Iris pigment epithelial cell (primary cell): Measurements from ENCODE around the gene SCARF1.

Experiments used
- DNase-seq: peaks from one replicate; pipeline ENCODE4 v3.0.0-alpha.2; 2011; ENCODE audit warnings: low read depth

The SCARF1 gene

GRCh38 chr17:1628856-1629503 lies 16.6 kb downstream of the SCARF1 start:
- DNase-seq = peak; percentile 95

DNA sequence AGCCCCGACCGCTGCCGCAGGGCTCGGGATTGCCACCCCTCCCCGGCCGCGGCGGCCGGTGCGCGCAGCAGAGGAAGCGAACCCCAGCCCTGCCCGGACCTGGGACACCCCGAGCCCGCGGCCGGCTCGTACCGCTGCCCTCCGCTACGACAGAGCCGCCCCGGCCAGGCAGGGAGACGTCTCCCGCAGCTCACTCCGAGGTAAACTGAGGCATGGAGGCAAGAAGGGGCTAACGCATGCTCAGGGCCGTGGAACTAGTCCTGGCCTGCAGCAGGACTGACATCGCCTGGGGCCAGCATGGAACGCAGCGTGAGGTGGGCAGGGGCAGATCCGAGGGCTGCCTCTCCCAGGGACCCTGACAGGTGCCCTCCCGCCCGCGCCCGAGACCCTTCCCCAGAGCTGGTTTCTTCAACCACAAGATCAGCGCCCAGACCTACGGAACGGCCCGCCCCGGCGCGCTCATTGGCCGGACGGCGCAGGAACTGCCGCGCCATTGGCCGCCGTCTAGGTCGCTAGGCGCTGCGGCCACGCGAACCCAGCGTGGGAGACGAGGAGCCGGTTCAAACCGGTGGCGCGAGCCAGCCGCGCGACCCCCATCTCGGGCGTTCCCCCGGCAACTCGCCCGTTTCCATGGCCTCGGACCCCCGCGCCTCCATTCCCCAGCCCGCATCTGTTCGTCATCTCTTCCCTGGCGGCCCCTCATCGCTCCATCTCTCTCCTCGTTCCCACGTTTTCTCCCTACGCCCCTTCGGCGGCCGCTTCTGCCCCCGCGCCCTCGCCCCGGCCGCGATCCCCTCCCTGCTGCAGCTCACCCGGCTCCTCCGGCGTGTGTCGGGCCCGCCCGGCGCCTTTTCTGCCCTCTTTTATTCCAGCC lies 17.3 kb downstream of the SCARF1 start, which contains the start of gene SLC43A2:
Gene SLC43A2 (minus strand): TSS at position 853 of the 874 bp plus-strand sequence. CDS start 960 bp downstream, outside the sequence.
- DNase-seq = peak; percentile 84

DNA sequence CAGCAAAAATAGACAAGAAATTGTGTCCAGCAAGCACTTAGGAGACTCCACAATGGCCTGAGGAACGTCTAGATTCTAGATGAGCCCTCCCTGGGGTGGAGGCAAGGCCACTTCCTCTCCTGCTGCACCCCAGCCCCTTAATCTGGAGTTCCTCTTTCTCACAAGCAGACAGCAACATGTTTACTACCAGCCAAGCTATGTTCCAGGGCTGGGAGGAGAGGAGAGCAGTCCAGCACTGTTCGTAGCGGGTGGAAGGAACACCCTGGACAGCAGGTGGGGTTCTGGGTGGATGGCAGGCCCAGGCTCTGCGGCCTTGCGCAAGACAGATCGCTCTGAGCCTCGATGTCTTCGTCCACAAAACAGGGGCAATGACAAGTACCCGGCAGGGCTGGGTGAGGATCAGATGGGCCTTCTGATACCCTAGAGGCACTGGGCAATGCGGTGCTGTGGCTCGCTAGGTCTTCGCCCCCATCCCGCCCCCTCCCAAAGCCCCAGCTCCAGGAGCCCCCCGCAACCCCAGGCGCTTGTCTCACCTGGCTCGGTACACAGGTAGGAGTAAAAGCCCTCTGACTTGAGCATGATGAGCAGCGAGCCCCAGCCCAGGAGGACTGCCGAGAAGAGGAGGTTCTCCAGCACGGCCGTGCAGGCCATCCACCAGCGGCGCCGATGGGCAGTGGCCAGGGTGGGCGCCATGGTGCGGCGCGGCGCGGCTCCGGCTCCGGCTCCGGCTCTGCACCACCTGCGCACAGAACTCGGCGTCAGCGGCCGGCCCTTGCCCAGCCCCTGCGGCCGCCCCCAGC lies 18.1 kb downstream of the SCARF1 start:
- DNase-seq = no peak

- DNase-seq = no peak
Measured at GRCh38 chr17:1626333-1626732, 19.2 kb downstream of the SCARF1 start.

GRCh38 chr17:1625581-1625980 lies 20.0 kb downstream of the SCARF1 start:
- no peak for DNase-seq

DNA sequence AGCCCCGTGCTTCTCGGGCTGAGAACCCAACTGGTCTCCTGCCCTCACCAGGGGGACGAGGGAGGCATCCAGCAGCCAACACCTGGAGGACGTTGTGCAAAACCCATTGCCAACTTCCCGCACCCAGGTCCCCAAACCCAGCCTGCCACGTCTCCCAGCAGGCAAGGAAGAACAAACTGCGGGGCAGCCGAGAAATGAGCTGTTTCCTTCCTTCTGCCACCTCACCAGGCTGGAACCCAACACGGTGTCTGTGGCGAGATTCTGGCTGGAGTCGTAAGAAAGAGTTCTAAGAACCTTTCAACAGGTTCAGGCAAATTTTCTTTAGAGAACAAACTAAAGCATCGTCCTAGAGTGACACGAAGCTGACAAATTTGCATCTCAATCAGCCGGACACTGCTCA lies 20.5 kb downstream of the SCARF1 start:
- DNase-seq = no peak

- no peak for DNase-seq
Measured at GRCh38 chr17:1624650-1625049, 20.9 kb downstream of the SCARF1 start.

DNA sequence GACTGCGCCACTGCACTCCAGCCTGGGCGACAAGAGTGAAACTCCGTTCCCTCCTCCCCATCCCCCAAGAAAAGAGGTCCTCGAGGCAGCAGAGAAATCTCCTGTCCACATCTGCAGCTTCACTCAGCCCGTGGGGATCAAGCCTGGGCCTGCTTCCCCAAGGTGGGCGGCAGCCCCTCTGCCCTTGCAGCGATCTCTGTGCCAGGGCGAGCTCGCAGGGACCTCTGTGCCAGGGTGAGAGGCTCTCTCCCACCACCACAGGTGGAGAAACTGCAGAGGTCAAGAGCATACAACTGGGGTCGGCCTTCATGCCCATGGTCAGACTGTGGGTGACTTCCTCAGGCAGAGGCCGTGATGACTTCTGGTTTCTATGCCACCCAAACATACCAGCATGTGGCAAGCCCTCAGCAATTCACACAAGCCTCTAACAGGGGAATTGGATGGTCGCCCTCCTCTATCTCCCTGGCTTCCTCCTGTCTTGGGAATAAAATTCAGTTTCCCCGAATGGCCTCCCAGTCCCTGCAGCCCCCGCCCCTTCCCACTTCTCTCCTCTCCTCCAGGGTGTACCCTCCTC lies 22.4 kb downstream of the SCARF1 start:
- DNase-seq = no peak

- DNase-seq = no peak
Measured at GRCh38 chr17:1621273-1621954, 24.1 kb downstream of the SCARF1 start.

GRCh38 chr17:1620486-1620885 lies 25.0 kb downstream of the SCARF1 start:
- DNase-seq = no peak

- peak; percentile 85 for DNase-seq
Measured at GRCh38 chr17:1617620-1618174, 27.8 kb downstream of the SCARF1 start.

DNA sequence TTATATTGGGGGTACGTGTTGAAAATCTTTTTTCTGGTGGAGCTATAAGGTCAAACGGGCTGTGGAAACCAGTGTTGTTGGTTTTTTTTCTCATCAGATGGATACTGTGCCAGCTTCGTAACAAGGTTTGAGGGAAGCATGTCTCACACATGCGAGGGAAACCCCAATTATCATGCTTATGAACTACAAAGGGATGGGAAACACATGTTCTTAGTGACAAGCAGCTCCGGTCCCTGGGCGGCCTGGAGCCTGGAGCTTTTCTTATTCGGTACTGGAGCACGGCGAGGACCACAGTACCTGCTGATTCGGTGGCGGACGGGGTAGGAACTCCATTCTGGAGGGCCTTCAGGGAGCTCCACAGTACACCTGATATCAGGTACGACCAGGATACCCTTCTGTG lies 29.4 kb downstream of the SCARF1 start:
- DNase-seq = no peak

- no peak for DNase-seq
Measured at GRCh38 chr17:1612400-1612799, 33.1 kb downstream of the SCARF1 start.

DNA sequence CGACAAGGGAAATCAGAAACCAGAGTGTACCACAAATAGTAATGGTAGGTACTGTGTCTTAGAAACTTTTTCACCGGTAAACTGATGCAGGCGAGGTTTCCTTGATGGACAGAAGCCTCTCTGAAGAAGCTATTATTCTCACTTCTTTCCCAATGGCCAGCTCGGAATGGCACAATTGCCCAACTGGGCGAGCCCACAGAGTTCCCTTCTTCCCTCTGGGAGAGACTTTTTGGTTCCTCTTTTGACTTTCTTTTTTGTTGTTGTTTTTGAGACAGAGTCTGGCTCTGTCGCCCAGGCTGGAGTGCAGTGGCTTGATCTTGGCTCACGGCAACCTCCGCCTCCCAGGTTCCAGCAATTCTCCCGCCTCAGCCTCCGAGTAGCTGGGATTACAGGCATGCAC lies 33.8 kb downstream of the SCARF1 start:
- DNase-seq = no peak

DNA sequence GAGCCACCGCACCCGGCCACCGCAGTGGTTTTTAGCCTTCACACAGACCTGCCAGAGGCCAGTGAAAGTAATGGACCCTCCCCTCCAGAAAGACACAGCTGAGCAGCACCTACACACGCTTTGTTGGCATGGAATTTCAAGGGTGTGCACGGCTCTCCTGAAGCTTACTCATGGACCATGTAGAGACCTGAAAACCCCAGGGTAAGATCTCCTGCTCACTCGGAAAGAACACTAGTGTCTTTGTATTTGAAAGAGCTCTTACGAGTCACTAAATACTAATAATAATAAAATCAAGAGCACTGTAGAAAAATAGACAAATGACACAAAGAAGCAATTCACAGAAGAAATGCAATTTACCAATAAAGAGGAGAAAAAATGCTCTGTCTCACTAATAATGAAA lies 36.9 kb downstream of the SCARF1 start:
- DNase-seq = no peak

DNA sequence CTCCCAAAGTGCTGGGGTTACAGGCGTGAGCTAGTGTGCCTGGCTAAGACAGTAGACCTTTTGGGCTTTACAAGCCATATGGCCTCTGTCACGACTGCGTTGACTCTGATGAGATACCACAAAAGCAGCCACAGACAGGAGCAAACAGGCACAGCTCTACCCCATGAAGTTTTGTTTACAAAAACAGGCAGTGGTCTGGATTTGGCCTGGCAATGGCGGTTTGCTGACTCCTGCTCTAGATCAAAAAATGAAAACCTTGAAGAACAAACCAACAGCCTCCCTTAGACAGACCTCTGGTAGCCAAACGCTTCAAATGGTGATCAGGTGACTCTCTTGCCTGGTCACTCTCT lies 37.6 kb downstream of the SCARF1 start:
- no peak for DNase-seq

DNA sequence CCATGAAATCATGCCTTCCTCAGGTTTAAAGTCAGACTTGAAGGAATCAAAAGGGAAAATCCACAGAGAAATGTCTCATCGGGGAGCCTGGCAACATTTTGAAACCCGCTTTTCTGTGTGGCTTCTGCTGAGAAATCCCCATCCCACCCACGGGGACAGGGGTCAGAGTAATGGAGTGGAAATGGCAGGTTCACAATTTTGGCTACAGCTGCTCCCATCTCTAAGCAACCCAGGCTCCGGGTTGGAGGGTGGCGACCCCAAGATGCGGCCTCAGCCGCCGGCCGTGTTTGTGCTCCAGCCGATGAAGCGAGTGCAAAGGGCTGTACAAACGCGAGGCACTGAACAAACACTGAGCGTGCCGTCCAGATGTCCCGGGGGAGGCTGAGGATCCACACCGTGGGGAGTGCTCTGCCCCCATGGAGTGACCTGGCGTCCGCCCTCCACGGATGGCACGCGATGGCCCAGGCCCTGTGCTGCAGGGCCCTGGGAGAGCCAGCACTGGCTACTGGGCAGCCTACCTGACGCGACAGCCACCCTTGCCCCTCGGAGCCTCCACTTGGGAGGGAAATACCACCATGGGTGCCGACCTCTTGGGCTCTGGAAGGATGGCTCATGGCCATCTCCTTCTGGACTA lies 39.1 kb downstream of the SCARF1 start:
- DNase-seq = no peak

DNA sequence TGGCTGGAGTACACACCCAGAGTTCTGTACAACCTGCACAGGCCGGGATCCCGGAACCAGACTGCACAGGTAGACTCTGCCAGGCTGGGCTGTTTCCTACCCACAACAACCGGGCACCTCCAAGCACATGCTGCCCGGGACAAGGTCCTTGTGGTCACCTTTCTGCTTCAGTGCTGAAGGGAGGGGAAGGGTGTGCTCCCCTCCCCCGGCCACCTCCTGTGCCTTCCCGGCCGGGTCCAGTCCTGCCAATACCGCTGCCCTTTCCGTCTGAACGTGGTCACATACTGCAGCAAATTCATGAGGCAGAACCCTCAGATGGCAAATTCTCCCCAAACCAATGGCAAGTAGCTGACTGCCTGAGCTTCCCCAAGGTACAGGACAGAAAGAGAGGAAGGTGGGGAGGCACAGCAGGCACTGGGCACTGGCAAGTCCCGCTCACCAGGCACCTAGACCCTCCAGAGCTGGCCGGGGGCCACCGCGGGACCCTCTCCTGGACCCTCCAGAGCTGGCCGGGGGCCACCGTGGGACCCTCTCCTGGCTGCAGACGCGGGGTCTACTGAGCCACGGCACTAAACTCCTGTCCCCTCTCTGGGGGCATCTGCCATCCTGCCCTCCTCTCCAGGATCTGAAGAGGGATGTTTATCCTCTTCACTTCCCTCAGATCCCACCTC lies 39.7 kb downstream of the SCARF1 start:
- no peak for DNase-seq

DNA sequence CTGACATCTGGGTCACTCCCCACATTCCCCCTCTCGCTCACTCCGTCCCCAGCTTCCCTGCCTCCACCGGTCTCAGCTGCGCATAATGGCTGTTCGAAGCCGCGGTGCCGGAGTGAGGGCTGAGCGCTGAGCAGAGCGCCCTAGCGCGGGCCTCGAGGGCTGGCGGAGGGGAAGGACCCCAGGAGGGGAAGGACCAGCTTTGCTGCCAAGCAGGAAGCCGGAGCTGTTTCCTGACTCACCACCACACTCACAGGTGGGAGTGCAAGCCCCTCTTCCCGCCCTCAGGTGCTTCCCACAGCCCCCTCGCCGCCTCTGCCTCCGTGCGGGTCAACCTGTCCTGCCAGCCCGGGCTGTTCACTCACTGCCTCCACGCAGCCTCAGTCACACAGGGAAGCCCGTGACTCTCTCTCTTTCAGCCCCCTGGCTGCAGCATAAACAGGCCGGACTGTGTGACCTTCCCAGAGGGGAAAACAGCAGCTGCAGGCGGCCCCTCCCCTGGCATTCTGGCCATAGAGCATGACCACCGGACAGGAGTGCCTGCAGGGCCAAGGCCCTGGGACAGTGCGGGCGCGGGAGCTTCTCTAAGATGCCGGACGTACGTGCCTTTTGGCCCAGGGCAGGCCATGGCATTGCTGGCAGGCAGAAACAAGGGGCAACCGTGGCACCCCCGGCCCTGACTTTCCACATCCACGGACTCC lies 40.6 kb downstream of the SCARF1 start:
- DNase-seq = no peak

DNA sequence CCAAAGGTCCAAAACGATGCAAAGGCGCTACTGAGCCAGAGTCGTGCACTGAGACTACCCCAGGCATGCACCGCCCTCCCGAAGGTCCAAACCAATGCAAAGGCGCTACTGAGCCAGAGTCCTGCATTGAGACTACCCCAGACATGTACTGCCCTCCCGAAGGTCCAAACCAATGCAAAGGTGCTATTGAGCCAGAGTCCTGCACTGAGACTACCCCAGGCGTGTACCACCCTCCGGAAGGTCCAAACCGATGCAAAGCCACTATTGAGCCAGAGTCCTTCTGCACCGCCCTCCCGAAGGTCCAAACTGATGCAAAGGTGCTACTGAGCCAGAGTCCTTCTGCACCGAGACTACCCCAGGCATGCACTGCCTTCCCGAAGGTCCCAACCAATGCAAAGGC lies 44.0 kb downstream of the SCARF1 start:
- DNase-seq = no peak
